GM21360 (cell line): ENCODE data around the gene PEMT.

ENCODE experiments used
- ATAC-seq: cut with Tn5 transposase; IDR thresholded peaks from one replicate; pipeline ENCODE4 v1.9.1; 2021; ENCODE audit warnings: mild to moderate bottlenecking, moderate library complexity; ENCODE audit not compliant: unreplicated experiment

PEMT gene

DNA sequence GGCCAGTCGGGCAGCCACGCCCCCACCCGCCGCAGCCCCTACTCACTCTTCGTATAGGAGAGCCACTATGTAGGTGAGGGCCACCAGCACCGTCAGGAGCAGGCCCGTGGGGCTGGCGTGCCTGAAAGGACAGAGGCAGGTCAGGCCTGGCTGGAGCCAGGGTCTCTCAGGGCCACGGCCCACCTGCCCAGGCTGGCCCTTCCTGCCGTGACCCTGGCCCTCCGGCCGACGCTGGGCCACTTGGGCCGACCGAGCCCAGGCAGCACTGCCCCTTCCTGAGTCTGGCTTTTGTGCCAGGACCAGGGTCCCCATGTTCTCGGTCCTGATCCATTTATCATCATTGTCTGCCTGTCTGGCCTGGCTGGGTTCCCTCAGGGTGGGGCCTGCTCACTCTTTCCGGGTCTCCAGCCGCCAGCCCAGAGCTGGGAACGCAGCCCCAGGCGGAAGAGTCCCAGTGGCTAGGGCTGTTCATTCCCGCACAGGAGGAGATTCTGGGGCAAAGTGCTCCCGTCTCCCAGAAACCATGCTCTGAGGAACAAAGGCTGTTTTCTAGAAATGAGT lies 85.2 kb downstream of the PEMT start:
- no peak for ATAC-seq

DNA sequence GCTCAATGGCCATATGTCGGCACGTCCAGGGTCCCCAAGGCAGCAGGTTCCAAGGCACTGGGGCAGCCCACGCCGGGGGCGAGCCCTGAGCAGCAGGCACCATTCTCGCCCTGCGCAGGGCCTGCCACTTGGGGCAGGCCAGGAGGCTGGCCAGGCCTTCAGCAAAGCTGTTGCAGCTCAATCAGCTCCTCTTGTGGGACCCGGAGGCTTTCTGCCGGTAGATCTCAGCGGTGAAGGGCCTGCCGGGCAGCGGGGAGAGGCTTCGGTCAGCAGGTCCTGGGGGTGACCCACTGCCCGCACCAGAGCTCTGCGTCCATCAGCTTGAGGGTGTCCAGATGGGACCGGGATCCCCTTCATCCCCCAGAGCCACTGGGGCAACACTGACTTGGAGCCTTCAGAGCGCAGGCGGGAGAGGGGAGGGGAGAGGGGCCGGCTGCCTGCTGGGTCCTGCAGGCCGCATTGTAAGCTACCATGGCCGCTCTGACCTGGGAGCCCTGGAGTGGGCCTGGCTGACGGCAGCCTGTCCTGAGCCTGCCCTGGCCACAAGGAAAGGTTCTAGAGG lies 85.8 kb downstream of the PEMT start:
- no peak for ATAC-seq

DNA sequence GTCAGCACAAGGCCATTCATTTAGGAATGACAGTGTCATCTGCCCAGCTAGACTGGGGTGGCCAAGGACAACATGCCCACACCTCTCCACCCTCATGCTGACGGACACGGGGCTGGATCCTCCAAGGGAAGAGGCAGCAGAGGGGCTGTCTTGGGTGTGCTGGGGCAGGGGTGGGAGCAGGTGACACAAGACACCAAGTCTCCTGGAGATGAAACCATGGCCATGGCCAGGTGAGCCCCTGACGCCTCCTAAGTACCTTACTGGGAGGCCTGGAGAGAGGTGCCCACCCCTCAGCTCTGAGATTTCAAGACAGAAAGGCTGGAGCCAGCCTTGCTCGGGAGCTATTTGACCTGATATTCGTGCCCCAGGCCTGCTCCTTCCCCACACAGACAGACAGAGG lies 86.4 kb downstream of the PEMT start:
- no peak for ATAC-seq

DNA sequence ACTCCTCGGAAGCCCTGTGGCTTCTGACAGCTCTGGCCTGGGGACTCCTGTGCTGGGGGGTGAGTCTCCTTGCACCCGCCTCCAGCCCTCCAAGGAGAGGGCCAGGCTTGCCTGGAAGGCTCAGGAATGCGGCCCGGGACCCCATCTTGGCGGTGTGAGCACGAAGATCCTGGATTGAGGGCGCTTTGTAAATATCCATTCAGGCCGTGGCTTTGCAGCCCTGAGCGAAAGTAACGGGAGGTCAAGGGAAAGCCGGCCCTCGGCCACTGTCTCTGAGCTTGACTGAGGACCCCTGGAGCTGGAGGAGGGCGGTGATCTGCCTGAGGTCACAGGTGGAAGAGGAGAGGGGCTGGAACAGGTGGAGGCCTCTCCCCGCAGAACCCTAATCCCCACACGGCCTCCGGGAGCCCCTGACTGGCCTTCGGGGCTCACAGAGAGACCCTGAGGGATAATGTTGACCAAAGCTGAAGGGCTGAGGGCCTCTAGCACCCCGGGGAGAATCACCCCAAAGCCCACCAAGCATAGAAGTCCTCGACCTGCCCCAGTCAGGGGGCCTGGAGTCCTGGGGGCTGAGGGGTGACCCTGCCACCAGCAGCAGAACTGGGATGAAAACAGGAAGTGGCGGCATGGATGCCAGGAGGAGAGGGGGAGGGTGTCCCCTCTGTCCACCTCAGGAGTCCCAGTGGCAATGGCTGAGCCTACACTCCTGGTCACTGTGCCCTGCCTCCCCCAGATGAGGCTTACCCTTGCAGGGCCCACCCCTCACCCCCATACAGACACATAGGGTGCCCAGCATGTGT lies 87.0 kb downstream of the PEMT start:
- ATAC-seq: no peak

DNA sequence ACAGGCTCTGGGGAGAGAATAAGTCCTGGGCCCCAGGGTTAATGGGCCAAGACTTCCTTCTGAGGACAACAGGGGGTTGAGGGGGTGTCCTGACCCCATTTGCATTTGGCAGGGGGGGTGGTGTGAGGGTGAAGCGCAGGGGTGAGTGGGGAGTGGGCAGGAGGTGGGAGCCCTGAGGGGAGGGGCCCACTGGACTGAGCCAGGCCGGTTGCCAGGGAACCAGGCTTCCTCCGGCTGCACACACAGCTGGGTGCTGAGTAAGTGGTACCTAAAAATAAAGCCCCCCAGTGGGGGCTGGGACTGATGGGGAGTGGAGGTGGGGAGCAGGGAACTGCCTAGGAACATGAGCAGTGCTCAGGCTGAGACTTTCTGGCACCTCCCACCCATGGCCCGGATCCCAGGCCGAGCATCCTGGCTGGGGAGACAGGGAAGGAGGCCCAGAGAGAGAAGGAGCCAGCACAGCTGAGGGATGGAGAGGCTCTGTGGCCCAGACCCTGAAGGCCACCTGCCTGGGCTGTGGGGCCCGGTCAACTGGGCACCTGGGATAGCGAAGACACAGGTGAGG lies 87.9 kb downstream of the PEMT start:
- ATAC-seq: no peak

DNA sequence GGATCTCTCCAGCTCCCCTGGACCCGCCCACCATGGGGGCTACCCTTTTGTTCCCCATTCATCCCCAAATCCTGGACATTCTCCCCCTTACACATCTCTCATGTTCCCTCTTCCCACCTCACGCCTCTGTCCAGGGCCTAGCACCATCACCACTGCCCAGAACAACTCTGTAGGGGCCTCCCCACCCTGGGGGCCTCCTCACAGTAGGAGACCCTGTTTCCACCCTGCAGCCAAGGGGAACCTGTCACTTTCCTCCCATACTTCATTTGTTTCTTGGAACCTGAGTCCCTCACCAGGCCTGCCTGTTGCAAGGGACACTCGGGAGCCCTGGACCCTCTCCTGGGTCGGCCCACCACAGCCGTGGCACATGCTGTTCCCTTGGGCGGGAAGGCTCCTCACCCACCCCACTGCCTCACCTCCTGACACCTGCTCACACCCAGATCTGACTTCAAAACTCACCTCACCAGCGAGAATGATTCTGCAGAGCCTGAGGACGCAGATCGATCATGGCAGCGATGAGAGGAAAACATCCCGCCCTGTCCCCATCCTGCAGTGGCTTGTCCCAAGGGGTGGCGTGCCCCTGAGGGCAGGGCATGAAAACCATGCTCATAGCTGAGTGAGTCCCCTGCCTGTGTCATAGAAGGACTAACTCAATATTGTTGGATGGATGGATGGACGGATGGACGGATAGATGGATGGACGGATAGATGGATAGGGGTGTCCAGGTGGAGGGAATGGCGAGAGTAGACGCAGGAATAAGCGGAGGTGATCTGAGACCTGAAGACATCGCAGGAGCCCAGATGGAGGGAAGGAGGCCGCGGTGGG lies 88.6 kb downstream of the PEMT start:
- no peak for ATAC-seq

DNA sequence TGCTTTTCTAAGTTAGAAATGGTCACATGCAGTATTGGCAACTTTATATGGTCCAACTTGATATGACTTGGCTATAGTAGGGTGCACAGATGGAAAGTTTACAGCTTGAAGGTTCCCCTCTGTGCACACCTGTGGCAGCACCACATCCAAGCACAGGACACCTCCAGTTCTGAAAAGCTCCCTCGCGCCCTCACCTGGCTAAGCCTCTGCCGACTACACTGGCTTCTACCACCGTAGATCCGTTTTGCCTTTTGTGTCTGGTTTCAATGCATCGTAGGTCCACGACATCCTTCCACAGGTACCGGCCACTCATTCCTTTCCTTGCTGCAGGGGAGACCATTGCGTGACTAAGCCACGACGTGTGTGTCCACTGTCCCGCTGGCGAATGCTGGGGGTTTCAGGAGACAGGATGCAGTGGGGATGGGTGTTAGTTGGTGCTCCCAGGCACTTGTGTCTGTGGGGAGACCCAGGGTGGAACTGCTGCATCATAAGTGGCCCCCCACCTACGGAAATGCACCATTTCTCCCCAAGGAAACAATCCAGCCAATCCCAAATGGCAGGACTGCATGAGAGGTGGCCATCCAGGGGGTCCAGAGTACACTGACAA lies 90.4 kb downstream of the PEMT start:
- ATAC-seq: no peak

DNA sequence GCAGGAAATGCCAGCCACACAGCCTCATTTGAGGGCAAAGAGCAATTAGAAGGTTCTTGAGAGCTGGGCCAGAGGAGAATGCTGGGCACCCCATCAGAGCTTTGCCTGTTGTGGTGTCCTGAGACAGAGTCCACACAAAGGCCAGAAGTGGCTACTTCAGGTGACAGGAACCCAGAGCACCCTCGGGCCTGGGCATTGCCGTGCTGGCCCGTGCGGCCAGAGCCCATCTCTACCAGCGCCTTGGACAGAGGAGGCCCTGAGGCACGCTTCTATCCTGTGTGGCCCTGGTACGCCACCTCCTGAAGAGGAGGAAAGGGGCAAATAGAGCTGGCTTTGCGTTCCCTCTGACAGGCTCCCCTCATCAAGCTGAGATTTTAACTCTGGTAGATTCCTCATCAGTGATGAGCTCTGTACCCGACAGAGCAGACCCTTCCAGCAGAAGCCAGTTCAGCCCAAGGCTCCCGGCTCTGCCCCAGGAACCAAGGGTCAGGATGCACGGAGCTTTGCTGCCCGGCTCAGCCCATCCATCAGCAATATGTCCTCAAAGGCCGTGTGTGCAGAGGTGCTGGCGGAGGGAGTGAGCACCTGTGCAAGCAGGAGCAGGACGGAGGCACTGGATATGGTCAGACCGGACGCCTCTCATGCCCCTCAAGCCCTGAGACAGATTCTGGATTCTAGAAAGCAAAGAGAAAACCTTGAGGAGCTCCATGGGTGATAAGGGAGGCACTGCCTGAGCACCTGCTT lies 91.9 kb downstream of the PEMT start:
- ATAC-seq: no peak

DNA sequence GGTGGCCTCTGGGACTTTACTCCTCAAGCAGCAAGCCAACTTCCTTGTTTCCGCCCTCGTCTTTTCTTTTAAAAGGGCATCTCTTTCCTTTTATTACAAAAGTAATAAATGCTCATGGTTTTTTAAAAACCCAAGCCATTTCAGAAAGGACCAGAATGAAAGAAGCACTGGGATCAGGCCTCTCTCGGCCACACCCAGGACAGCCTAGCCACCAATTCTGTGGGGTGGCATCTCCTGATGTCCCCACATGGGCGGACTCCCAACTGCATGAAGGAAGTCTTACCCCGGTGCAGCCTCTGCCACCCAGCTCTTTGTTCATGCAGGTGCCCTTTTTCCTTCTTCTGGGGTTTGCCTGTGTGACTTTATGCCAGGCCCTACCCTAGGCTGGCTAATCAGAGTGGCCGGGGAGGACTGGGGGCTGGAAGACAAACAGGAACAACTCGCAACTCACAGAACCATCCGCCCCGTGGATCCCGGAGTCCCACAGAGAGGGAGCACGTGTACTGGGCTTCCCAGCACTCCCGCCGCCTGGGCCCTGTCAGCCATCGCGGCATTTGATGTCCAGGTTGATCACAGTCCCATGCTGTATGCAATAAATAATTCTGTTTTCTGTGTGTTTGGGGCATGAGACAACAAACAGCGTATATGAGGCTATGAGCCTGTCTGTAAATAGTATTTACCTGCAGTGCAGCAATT lies 92.8 kb downstream of the PEMT start:
- ATAC-seq: no peak

DNA sequence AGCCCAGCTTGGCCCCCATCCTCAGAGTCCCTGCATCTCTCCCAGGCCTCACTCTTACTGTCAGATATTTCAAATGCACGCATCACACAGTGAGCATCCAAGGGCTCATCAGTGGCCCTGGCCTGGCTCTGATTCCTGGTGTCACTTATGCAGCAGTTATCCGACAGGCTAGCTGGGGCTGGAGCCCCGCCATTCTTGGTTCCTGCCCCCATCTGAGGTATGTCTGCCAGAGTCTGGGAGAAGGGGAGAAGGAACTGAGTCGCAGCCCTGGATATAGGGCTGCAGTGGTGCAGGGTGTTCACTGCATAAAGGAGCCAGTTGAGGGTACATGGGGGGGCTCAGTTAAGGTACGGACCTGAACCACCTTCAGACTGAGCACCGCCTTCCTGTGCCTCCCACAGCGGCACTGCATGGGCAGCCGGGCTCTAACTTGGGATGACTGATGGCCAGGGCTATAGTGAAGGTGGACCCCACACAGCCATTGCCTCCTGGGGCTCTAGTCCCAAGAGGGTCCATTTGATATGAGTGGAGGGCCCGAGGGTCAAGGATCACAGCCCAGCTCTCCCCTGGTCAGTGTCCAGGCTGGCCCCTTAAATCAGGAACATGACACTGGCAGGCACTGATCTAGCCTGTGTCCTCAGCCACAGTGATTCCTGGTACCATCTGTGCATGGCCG lies 93.5 kb downstream of the PEMT start:
- ATAC-seq: no peak

DNA sequence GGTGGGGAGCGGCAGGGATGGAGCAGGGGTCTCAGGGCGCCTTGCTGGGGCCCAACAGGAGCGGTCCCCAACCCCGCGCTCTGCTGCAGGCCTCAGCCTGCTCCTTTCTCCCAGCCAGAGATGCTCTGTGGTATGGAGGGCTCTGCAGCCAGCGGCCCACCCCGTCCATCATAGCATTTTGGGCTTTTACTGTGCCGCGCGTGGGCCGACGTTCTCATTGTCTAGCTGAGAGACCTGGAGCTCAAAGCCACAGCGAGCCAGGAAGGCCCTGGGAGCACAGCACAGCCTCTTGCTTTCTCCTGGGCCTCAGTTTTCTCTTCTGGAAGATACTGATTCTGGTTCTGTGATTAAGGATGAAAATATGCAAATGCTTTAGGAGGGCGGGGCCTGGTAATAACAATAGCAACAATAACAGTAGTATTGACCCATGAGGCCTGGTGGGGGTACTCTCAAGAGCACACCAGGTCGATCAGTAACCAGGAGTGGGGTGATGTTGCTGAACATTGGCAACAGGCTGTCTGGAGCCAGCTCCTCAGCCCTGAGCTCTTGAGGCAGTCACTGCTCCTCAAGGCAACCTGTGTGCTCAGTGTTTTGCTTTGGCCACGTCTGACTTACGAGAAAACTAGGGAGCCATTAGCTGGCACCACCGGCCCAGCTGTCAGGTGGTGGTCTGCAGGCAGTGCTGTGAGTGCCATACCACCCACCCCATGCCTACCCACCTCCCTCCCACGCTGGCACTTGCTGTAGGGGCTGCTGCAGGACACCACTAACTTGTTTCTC lies 94.3 kb downstream of the PEMT start:
- ATAC-seq: no peak

DNA sequence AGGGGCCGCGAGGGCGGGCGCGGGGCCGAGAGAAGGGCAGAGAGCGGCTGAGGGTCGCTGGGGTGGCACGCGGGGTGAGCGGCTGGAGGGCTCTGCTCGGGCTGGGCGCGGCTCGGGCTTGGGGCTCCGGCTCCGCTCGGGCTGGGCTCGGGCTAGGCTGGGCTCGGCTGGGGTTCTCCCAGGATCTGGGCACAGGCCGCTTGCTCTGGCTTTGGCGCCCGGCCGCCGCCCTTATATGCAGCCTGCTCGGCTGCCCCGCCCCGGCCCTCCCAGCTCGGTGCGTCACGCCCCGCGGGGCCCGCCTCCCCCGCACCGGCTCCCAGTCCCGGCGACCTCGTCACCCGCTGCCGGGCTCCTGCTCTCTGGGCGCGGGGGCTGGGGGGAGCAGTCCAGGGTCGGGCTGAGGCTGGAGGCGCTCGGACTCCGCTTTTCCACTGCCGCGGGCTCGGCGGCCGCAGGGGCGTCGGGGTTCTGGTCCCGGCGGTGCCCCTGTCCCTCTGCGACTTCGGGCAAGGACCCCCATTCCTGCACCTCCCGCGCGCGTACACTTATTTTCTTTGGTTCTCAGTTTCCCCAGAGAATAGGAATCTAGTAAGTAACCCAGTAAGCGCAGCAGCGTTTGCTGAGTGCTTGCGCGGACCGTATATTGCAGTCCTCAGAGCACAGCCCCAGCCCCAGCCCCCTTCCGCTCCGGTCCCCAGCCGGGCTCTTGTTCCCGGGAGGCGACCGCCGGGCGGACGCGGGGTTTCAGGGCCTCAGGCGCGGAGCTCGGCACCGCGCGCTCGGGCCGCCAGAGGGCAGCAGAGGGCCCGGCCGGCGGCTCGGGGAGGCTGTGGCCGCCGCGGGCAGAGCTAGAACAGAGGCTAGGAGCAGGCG lies 95.1 kb downstream of the PEMT start, which contains the start of gene RASD1:
TSS of gene RASD1 (minus strand) at position 207 of the 876 bp plus-strand sequence. CDS start 214 bp downstream, outside the sequence.
- ATAC-seq: peak; percentile 58

DNA sequence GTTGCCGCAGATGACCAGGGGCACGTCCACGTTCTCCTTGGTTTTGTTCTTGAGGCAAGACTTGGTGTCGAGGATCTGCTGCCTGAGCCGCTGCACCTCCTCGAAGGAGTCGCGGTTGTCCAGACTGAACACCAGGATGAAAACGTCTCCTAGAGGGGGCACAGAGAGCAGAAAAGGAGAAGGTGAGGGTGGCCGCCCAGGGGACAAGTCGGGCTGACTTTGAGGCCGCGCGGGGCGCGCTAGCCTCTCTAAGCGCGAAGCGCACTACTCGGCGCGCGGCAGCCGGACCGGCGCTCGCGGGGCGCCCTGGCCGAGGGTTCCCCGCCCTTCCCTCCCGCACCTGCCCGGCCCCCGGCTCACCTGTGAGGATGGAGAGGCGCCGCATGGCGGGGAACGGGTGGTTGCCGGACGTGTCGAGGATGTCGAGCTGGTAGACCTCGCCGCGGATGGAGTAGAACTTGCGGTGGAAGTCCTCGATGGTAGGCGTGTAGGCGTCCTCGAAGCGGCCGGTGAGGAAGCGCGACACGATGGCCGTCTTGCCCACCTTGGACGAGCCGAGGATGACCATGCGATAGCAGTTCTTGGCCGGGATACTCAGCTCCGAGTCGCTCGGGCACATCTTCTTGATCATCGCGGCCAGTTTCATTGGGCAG lies 95.8 kb downstream of the PEMT start:
- no peak for ATAC-seq

DNA sequence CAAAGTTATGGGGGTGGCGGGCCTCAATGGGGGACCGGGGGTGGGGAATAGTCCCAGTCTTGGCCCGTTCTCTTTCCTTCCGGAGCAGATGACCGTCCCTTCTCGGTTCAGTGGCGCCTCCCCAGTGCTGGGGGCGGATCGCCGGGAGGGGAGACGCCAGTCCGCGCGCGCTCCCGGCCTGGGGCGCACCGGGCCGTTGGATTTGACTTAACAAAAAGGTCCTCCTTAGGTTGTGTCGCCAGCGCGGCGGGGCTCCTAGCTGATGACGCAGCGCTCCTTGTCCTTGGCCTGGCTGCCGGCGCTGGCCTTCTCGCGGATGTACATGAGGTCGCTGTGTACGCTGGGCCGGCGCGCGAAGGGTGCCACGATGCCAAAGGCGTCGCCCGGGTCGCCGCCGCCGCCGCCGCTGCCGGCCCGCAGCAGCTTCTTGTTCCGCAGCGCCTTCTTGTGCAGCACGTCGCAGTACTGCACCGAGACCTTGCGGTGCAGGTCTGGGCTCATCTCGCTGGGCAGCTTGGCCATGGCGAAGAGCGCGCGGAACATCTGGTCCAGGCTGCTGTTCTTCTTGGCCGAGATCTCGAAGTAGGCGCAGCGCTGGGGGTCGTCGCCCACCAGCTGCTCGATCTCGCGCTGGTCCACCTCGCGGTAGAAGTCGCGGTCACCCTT lies 96.5 kb downstream of the PEMT start:
- no peak for ATAC-seq

DNA sequence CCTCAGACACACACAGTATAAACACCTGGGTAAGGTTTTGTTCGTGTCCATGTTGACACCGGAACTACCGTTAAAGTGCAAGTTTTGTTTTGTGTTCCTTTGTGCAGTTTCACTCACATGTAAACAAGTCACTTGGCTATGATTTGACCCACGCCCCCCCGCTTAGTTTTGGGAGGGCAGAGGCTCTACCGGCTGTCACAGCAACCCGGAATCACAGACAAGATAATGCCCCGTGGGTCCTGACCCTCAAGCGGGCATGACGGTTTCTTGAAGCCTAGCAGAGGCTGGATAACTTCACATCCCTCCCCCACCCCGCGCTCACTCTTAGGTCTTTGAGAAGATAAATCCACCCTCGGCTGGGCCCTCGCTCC lies 97.0 kb downstream of the PEMT start:
- no peak for ATAC-seq

DNA sequence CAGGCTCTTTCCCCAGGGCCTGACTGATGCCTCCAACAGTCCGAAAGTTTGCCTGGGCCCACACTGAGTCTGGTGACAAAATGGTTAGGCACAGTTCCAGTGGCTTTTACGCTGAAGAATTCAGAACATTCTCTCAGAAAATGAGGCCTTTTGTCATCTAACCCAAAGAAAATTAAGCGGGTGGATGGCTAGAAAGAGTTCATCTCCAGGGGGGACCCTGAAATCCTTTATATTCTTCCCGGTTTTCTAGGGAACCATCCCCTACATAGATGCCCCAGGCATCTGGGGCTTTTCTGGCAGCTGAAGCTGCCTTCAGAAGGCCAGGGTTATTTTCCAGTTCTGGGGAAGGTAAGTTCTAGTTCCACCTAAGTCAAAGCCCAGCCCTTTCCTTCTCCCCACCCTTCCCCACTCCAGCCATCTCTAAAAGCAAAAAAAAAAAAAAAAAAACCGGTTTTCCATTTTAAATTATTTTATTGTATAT lies 97.5 kb downstream of the PEMT start:
- no peak for ATAC-seq
